ENCODE data around the gene SAMMSON.

SAMMSON gene

DNA sequence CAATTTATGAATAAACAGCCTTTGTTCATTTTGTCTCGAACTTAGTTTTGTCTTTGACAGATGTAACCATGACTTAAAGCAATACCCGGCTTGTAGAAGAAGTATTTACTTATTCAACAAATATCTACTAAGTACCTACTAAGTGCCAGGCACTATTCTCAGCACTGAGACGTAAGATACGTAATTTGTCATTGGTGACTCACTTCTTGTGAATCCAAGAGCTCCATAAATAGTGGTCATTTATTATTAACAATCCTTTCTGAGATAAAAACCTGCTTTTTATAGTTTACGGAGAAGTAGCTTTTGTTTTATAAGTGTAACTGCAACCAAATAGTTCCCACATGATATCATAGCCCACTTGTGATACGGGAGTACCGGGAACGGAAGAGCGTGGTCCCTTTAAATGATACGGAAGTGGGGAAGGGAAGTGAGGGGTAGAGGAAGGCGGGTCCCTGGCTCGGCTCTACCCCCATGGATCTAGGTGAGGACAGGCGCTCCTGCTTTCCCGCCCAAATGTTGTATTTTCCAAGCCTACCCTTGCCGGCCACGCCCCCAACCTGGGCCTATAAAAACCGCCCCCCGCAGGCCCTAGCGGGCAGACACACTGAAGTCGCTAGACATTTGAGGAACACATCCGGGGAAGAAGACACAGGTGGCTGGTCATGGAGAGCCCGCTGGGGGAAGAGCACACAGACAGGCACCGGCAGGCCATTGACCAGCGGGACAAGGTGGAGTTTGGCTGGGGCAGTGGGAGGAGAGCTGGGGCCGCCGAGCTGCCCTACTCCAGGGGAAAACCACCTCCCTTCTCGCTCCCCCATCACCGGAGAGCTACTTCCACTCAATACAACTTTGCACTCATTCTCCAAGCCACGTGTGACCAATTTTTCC lies at the start of gene SAMMSON:
TSS of gene SAMMSON (plus strand) at position 594 of the 888 bp plus-strand sequence.
- no peak for DNase-seq

DNA sequence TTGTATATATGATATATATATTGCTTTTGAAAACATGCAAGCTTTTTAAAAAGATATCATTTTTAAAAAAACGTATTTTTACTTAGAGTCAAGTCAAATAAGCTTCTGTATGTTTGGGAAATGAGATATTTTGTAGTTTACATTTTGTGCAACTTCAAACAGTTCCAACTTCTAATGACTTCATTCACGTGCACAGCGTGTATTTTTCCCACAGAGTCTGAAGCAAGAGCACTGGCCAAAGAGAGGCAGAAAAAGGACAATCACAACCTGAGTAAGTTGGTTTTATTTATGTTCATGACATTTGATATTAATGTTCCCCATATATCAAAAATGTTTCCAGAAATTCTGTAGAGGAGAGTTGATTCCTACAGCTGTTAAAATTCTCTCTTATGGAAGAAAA lies 47.9 kb upstream of the SAMMSON start:
- no peak for DNase-seq

DNA sequence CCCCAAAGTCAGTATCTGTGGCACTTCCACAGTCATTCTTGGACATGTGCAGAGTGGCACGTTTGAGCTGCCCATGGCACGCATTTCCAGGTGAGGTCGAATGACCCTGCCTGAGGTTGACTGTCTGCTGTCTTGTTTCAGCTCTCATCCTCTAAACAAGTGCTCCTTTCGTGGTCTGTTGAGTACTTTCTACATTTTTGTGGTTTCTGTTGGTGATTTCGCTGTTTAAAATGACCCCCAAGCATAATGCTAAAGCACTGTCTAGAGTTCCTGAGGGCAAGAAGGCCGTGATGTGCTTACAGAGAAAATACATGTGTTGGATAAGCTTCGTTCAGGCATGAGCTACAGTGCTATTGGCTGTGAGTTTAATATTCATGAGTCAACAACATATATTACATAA lies 40.0 kb upstream of the SAMMSON start:
- no peak for DNase-seq

DNA sequence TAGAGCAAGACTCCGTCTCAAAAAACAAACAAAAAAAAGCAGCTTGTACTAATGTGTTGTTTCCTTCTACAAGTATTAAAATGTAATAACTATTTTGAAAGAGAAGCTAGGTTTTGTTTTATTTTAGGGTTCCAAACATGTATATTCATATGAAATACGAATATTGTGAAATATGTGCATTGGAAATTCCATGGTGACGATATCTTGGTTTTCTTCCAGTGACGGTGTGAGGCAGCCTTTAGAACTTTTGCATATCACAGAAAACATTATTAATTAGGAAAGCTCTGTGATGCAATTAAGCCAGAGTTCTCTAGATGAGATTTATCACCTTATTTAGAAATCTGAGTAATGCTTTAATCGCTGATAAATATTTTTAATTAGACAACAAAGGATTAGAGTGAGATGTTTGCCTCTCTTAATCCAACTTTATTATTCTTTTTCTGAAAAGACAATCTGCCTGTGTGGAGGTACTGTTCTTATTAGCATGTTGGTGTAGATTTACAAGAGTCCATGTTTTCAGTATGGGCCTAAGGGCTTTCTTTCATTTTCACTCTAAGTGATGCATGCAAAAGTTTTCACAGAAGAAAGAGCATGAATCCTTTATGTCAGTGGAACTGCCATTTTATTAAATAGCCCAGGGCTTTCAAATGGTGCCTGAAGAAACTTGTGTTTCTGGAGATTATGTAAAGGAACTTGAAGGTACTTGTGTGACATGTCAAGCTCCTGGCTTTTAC lies 37.7 kb upstream of the SAMMSON start:
- DNase-seq, result no peak

DNA sequence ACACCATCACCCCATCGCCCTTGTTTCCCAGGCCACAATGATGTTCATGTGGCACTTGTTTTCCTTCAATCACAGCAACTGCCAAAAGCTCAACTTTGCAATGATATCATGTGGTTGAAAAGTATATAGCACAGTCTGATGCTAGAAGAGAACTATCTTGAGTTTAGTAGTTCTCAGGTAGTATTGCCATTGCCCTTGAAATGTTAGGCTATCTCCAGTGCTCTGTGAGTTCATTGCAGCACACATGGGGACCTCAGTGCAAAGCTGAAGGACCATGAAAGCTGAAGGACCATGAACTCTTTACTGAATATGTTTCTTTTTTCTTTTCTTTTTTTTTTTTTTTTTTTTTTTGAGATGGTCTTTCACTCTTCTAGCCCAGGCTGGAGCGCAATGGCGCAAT lies 35.9 kb upstream of the SAMMSON start:
- DNase-seq, result no peak

DNA sequence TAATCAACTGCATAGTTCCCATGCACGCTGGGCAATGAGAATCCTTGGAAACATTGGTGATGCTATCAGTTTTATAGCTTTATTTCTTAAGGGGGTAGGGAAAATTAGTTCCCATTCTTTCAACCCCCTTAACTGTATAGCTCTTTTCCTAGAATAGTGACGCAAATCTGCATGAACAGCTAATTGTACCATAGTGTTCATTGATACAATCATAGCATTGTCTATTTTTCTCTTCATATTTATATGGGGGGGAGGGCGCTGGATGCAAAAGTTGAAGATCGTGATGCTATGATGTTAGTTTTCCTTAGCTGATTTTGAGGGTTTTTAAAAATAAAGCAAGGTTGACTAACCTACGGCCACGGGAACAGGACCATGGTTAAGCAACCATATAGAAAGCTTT lies 32.4 kb upstream of the SAMMSON start:
- DNase-seq, result no peak

DNA sequence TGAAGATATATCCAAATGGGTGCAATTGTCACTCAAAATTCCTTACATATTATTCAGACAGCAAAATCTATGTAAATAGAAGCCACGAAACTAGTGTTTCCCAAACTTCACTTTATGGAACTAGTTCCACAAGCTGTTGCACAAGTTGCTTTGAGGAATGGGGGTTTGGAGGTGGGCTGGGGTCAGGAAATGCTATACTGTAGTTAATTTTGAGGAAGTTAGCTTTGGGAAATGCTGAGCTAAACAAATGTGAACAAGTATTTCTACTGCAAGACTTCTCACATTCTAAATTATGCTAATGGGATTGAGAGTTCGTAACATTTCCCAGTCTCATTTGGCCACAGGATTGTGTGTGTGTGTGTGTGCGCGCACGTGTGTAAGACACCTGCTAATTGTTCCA lies 28.7 kb upstream of the SAMMSON start:
- no peak for DNase-seq

DNA sequence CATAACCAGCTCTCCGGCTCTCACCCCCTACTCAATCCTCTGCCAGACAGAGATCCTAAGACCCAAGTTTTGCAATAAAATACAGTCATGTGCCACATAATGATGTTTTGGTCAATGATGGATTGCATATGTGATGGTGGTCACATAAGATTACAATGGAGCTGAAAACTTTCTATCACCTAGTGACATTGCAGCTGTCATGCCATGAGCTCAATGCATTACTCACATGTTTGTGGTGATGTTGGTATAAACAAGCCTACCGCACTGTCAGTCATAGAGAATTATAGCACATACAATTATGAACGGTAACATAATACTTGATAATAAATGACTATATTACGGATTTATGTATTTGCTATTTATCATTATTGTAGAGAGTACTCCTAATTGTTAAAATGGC lies 26.9 kb upstream of the SAMMSON start:
- DNase-seq, result no peak

DNA sequence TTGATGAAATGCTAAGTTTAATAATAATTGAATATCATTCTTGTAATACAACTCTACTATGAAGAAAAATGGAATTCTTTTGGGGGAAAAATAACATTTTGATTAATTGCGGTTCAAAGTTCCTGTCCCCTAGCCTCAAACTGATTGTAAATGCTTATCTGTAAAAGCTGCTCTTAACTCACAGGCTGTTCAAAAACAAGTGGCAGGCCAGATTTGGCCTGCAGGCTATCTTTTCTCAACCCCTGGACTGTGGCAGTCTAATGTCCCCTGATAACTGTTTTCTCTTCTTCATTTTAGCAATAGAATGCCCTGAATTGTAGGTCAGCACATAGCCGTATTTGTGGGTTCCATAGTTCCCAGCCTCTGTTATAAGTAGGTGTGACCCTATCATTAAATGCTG lies 23.5 kb upstream of the SAMMSON start:
- no peak for DNase-seq

DNA sequence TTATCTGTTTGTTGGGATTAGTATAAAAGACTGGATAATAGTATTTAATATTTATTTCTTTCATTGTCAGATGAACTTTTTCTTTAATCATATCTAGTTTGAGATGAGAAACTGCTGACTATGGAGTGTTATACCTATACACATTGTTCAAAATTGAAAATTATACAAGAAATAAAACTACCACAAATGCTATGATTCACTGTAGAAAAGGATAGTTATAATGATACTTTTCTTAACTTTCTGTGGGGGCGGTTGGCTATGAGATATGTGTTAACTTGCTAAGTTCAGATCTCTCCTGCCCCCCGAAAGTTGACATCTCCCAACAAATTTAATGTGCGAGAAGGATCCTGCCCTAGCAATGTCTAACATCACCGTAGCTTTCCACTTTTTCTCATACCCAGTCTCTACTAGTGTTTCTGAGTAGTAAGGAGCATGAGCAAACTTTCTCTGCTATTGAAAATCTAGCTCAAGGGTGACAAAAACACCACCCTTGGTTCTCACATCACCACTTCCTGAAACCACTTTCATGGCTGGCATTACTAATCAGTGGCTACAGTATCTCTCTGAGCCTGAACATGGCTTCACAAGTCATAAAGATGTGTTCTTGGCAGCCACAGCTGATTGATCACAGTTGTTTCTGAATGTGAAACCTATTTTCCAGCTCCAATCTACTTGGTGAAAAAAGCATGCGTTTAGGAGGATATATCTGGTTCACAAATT lies 15.8 kb upstream of the SAMMSON start:
- no peak for DNase-seq

DNA sequence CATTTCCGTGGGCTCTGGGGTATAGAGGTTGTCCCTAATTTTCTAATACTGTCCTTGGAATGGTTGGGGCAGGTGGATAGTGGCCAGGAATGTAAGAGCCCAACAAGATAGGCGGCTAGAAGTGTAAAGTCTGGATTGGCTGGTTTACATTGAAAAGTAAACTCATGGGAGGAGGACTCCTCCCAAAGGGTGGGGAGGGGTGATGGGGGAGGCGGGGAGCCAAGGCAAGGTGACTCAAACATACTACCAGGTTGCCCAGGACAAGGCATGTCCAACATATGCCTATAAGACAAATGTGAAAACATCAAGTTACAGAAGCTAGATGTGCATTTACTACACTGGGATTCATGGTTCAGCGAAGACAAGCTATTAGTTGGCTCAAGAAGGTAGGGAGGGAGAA lies 14.3 kb upstream of the SAMMSON start:
- DNase-seq, result no peak

DNA sequence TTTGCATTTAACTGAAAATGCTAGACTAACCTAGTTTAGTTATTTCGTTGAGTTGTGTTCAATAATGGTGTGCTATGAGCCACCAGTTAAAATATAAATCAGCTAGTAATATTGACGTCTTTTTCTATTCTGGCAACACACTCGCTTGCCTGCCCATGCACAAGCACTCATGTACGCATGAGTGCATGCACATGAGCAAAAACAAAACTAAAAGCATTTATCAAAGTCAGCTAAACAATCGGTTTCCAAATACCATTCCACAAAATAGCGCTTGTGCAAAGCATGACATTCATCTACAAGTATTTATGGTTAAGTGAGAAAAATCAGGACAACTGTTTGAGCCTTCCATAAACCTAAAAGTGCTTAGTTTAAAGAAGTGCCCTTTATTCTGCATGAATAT lies 13.1 kb upstream of the SAMMSON start:
- no peak for DNase-seq

DNA sequence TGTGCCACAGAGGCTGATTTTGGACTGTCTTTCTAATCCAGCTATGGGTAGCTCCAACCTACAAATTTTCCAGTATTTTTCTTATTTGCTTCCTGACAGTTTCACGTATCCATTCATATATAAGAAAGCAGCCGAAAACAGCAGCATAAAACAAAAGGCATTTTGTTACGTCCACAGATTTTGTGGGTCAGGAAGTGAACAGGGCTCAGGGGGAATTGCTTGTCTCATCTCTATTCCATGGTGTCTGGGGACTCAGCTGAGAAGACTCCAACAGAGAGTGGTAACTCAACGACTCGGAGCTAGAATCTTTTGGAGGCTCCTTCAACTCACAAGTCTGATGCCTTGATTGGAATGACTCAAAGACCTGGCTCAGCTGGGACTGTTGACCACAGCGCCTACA lies 11.7 kb upstream of the SAMMSON start:
- no peak for DNase-seq

DNA sequence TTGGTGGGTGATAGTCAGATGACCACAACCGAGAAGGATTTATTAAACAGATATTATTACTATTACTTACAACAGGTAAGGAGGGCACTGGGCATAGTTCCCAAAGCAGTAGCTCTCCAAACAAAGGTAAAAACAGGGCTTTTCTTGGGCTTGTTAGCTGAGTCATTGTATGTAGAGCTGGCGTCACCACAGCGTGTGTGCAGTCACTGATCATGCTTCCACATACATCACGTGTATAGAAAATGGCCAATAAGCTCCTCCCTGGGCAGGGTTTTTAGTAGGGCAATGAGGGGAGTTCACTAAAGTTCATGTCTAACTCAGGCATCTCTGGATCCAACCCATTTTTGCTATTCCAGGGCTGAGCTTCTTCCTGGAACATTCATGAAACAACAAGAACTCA lies 5.8 kb upstream of the SAMMSON start:
- no peak for DNase-seq

DNA sequence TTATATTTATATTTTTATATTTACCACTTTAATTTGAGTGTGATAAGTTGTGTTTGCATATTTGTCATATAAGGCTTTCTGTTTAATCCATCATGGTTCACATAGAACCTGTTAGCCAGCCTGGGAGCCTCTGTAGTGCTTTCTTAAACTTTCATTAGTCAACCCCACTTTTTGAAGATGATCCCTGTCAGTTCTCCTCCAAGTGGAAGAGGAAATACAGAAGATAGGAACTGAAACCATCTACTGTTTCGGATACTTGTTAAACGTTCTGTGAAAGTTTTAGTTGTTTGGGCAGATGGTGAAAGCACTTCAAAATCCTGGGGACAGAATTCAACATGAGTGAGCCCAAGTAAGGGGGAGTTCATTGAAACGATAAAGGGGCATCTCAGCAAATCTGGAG lies 4.6 kb upstream of the SAMMSON start:
- DNase-seq, result no peak

DNA sequence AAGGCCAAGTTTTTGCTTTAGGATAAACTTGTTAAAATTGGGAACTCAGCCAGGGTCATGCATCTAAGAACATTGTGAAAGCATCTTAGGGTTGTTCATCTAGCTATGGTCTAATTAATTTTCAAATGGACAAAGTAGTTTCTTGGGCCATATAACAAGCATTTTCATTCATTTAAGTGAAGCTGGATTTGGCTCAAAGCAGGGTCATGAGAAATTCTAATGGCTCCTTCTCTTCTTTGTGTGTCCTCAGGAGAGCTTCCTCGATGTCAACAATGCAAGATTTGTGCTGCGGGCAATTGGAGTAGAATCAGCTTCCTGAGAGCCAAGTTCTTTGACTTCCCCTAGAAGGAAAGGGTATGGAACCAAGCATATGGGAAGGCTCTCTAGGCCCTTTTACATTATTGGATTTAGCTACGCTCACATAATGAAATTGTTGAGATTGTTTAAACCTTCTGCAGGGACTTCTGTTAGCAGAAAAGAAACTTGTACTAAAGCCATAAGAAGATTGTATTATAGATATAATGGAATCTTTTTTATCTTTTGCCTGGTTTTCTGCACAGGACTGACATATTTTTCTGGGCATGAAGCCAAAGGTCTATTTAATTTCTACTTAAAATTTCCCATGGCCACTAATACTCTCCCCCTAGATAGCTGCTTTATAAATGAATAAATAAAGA lies 1.8 kb upstream of the SAMMSON start:
- no peak for DNase-seq

DNA sequence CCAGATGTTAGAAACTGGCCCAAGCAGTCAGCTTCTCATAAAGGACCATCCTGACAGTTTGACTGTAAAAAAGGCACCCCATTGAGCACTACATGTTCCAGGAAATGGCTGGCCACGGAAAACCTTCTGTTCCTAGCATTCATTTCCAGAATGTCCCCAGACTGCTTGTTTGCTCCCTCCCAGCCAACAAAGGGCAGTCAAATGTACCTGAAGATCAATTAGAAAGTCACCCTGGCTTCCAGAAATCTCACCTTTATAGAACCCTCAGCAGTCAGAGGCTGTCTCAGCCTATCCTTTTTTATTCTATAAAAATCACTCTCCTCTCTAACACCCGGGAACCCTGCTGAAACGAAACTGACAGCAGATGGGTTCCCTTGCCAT lies 784 bp upstream of the SAMMSON start:
- no peak for DNase-seq

DNA sequence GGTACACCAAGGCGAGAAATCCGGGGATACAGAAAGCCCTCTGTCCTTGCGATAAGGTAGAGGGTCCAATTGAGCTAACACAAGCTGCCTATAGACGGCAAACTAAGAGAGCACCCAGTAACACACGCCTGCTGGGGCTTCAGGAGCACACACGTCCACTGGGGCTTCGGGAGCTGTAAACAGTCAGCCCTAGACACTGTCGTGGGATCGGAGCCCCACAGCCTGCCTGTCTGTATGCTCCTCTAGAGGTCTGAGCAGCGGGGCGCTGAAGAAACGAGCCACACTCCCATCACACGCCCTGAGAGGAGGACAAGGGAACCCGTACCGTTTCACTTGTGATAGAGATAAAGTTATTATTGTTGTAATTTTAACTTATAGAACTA lies 486 bp downstream of the SAMMSON start:
- no peak for DNase-seq

DNA sequence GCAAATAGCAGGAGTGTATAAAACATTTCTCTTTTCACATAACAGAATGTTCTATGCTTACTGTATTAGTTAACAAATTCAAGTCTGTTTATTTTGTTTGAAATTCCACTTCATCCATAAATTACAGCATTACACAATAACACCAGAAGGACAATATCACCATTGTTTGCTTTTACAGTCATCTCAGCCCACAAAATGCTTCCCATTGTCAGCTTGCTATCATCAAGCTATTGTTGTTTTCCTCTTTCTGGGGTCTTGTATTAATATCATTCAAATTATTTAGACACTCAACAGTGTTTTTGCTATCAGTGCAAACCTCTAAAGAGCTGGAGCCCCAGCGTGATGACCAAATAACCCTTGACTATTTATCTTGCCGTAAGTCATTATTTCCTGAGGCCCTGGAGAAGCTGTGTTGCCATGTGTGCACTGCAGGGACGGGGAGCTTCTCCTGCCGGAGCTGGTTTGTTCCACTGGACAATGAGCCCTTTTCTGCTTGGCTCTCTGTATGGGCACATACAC lies 1.1 kb downstream of the SAMMSON start:
- no peak for DNase-seq

DNA sequence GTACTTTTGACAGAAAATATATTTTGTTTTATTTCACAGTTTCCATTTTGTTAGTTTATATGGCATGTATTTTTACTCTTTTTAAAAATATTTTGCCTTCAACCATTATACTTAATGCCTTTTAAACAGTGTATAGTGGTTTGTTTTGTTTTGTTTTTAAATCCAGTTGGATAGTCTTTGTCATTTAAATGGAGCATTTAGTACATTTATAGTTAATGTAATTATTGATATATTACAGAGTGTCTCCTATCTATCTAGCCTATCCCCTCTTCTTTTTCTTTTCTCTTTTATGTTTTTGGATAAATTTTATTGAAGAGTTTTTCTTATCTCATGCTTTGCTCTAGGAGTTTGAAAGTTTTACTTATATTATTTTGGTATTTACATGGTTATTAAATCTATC lies 3.6 kb downstream of the SAMMSON start:
- no peak for DNase-seq

DNA sequence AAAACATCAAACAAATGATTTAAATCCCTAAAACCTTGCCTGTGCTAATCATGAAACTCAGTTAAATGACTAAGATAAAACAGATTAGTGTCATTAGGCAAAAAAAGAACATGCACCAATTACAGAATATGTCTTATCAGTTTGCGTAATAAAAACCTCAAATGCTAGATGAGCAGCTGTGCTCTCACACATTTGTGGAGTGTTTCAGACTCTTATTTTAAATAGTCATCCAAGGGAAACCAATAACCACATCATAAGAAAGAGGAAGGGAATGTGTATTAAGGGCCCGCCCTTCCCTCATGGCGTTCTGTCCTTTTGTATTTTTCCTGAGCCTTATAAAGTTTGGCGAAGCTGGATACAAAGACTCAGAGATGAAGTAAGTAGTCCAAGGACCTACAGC lies 6.6 kb downstream of the SAMMSON start:
- no peak for DNase-seq

DNA sequence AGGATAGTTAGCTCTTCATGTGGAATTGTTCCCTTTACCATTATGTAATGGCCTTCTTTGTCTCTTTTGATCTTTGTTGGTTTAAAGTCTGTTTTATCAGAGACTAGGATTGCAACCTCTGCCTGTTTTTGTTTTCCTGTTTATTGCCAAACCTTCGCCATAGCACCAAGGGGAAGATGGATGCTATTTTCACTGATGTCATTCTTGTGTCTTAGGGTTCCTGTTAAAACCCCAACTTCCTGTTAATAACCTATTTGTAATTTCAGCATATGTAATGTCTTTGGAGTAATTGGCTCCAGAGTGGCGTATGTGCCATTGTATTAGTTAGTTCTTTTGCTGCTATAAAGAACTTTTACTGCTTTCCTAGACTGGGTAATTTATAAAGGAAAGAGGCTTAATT lies 10.8 kb downstream of the SAMMSON start:
- no peak for DNase-seq

DNA sequence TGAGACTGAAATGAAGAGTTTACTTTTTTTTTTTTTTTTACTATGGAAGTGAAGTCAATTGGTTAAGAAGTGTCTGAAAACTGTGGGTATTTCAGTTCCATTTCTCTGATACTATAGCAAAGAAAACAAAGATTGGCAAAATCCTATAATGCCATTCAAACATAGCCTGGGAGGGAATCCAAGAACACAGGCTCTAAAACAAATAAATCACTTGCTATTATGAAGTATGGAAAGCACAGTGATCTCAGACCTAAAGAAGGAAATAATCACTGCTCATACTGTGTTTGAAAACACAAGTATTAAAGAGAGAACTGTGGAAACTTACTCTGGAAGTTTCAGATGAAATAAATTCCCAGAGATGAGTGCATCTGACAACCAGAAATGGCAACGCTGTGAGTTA lies 12.0 kb downstream of the SAMMSON start:
- DNase-seq, result no peak
